ENCODE results near the gene AMIGO2.

Gene AMIGO2

GRCh38 chr12:47033789-47034555 is 45.8 kb downstream of the AMIGO2 start:
- no peak for TF ChIP-seq CTCF (IDR thresholded peaks at IDR 0.05)

- no peak for TF ChIP-seq CTCF (IDR thresholded peaks at IDR 0.05)
Observed at GRCh38 chr12:47033081-47033480, 46.7 kb downstream of the AMIGO2 start.

GRCh38 chr12:47032644-47033043 is 47.1 kb downstream of the AMIGO2 start:
- peak; percentile 61 for TF ChIP-seq CTCF (IDR thresholded peaks at IDR 0.05)

- TF ChIP-seq CTCF (IDR thresholded peaks at IDR 0.05): no peak
Observed at GRCh38 chr12:47029903-47030302, 49.9 kb downstream of the AMIGO2 start.

- no peak for TF ChIP-seq CTCF (IDR thresholded peaks at IDR 0.05)
Observed at GRCh38 chr12:47028981-47029708, 50.6 kb downstream of the AMIGO2 start.

GRCh38 chr12:47028186-47028585 is 51.6 kb downstream of the AMIGO2 start:
- TF ChIP-seq CTCF (IDR thresholded peaks at IDR 0.05): no peak
